NCI-H446 (cell line): Measurements from ENCODE around the gene C22orf23.
"Not testable (repeated sequence)": the region's sequence is repeated elsewhere in the genome, so short reads cannot be mapped to it uniquely, and the experiment has no call there.

Experiments used
- DNase-seq, 2 experiments: peaks; one replicate each; lab custom pipeline; 2025; lab: John Stamatoyannopoulos, UW

C22orf23 gene

DNA sequence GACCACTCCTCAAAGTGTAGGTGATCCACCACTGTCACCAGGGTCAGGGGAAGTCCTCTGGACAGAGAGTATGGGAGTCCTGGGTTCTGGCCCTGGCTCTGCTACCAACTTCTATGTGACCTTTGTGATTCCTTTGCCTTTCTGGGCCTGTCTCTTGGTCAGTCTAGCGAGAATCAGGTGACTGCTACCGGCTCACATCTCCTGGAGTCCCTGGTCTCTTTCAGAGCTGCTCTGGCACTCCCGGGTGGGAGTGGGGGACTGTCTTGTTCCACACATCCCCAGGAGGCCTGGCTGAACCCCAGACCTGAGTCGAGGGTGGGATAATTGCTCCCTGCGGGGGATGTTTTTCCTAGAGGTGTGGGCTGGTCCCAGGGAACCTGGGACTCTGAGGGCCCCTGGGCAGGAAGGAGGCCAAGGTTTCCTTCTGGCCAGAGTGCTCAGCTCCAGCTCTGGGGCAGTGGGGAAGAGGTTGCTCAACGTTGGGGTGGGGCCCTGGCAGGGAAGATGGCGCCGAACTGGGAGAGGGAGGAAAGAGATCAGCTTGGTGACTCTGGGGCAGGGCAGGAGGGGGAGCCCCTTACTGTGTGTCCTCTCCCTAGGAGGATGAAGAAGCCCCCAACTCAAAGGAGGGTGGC, 28.9 kb upstream of the C22orf23 start:
- DNase-seq, result no peak

GRCh38 chr22:37981282-37982011, 28.0 kb upstream of the C22orf23 start:
- no peak for DNase-seq

DNA sequence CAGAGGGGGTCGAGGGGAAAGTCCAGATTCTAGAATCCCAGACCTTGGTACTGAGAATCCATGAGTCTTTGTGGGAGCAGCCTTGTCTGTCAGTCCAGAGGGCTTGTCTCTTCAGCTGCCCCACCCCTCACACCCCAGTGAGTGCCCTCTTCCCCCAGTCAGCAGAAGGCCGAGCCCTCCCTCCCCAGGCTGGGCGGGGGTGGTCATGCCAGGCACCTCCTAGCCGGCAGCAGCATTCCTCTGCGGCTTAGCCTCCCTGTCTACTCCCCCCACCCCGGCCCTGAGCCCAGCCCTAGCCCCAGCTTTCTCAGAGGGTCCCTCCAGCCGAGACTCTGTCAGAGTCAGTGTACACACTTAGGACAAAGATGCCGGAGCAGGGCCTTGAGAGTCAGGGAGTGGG, 26.4 kb upstream of the C22orf23 start:
- DNase-seq, result no peak

- no peak for DNase-seq
Observed at GRCh38 chr22:37976547-37976946, 23.1 kb upstream of the C22orf23 start.

- DNase-seq, result not testable (repeated sequence)
Observed at GRCh38 chr22:37976022-37976421, 22.6 kb upstream of the C22orf23 start.

DNA sequence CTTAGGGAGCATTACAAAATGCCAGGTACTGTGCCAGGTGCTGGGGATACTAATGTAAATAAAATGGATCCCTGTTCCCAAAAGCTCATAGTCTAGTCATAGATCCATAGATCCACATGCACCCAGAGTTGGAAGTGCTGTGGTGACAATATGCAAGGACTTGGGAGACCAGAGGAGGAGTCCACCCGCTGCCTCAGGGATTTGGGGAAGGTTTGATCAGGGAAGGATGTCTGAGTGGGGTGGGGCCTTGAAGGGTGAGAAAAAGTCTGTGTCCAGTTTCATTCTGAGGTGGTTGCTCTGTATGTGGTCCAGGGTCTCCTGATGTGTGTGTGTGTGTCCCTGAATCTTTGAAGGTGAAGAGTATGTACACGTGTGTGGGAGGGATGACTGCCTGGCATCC, 21.8 kb upstream of the C22orf23 start:
- no peak for DNase-seq

GRCh38 chr22:37973271-37974170, 20.1 kb upstream of the C22orf23 start:
- DNase-seq, result no peak

- peak; percentile 8 to 83 for DNase-seq
Observed at GRCh38 chr22:37972527-37972926, 19.1 kb upstream of the C22orf23 start.

GRCh38 chr22:37971475-37972434, 18.4 kb upstream of the C22orf23 start:
- DNase-seq, result no peak

GRCh38 chr22:37970864-37971263, 17.5 kb upstream of the C22orf23 start:
- DNase-seq, result no peak

GRCh38 chr22:37968452-37969251, 15.3 kb upstream of the C22orf23 start:
- no peak for DNase-seq

GRCh38 chr22:37967637-37968451, 14.4 kb upstream of the C22orf23 start:
- no peak for DNase-seq

DNA sequence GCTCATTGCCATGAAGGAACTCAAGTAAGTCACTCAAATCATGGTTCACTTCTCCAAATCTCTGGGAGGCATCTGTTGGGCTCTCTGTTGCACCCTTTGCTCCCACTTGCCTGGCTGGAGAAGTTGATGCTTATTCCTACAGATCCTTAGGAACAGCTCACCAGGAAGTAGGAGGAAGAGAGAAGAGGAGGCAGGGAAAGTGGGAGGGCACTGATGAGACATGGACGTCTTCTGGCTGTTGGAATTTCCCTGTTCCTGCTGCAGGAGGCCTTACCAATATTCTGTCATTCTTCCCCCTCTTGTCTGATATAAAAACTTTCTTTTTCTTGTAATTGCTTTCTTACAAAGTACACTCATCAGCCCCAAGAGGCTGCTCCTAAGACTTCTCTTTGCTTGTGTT, 13.7 kb upstream of the C22orf23 start:
- DNase-seq, result no peak

DNA sequence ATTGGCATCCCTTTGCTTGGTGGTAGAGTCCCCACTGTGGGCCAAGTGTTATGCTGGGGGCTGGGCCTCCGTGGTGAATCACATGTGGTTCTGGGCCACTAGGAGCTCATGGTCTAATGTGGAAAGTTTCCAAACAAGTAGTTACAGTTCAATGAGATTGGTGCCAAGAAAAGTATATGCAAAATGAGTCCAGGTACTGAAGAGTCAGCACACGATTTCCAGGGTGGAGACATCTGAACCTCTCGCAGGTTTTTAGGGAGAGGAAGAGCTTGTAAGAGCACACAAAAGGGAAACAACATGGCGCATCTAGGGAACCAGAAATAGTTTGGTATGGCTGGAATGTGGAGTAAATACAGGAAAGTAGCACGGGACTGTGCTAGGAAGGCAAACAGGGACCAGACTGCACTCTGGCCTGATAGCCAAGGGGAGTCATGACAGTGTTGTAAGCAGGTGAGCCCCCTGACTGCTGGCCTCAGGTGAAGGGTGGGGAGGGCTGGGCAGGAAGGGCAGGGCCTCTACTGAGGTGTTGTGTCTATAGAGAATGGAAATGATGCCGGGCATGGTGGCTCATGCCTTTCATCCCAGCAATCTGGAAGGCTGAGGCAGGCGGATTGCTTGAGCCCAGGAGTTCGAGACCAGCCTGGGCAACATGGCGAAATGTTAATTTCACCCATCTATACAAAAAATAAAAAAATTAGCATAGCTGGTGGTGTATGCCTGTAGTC, 12.7 kb upstream of the C22orf23 start:
- DNase-seq, result no peak

DNA sequence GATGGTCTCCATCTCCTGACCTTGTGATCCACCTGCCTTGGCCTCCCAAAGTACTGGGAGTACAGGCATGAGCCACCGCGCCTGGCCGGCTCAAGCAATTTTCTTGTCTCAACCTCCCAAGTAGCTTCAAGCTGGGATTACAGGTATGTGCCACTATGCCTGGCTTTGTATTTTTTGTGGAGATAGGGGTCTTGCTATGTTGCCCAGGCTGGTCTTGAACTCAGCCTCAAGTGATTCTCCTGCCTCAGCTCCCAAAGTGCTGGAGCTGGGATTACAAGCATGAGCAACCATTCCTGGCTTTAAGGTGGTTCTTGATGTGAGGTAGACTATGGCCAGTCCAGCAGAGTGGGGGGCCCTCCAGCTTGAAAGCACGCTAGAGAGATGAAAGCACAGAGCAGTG, 7.7 kb upstream of the C22orf23 start:
- no peak for DNase-seq

GRCh38 chr22:37959231-37959825, 5.9 kb upstream of the C22orf23 start:
- DNase-seq, result no peak

DNA sequence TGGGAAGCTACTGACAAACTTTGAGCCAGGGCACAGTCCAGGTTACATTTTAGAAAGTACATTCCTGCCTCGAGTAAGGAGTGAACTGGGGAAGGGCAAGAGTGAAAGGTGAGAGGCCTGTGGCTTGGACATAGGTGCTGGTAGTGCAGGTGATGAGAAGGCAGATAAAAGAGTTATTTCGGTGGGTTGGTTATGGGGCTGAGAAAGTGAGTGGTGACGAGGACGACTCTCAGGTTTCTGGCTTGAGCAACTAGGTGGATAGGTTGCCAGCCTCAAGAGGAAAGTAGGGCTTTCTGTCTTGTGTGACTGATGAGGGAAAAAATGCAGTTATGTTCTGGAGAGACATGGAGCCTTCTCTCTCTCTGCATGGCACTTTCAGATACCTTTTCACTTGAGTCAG, 3.8 kb upstream of the C22orf23 start:
- no peak for DNase-seq

DNA sequence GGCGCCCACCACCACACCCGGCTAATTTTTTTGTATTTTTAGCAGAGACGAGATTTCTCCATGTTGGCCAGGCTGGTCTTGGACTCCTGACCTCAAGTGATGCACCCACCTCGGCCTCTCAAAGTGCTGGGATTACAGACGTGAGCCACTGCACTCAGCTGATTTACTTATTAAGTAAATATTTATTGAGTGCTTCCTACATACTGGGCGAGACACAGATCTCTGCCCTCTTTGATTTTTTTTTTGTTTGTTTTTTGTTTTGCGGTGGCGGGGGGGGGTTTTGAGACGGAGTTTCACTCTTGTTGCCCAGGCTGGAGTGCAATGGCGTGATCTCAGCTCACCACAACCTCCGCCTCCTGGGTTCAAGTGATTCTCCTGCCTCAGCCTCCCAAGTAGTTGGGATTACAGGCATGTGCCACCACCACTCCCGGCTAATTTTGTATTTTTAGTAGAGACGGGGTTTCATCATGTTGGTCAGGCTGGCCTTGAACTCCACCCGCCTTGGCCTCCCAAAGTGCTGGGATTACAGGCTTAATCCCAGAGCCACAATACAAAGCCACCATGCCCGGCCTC, 2.5 kb upstream of the C22orf23 start:
- DNase-seq, result not testable (repeated sequence)
